ENCODE measurements around the gene POLL.

GRCh38 chr10:101535949-101536348 lies 52.1 kb downstream of the POLL start:
- TF ChIP-seq FOSL2 (IDR thresholded peaks at IDR 0.05), result no peak
- TF ChIP-seq FOSL2 (CRISPR knock-in tag; IDR thresholded peaks at IDR 0.05), result no peak
- no peak for TF ChIP-seq CTCF (IDR thresholded peaks at IDR 0.05)
- no peak for TF ChIP-seq RAD21 (conservative IDR thresholded peaks at IDR 0.05 in 1 of 2, IDR thresholded peaks at IDR 0.05 in 1 of 2)
- TF ChIP-seq JUNB (IDR thresholded peaks at IDR 0.05), result no peak
- no peak for TF ChIP-seq POLR2A (IDR thresholded peaks at IDR 0.05; ENCODE audit: low read length)
